Left lung (tissue), 10 donors: ENCODE measurements around the gene FBRSL1. TPM values are rescaled to one million over a fixed set of nuclear protein-coding genes. Genes with fewer than 3 reads are reported as not detected.

Source experiments
- ATAC-seq: fragments of 200-7000 bp; cut with Tn5 transposase; one replicate; pipeline ENCODE4 v1.9.1; 2020; ENCODE audit warnings: moderate library complexity
- DNase-seq, 4 donors: peaks; one replicate each; pipeline ENCODE4 v3.0.0-alpha.2; 2013 to 2020
- H3K27ac ChIP-seq, 2 donors: fragments of 200-600 bp; sonication (generic) in 1 of 2; one replicate each; pipeline versions ENCODE4 v1.5.0 to v1.8.0; 2020 to 2021
- H3K27me3 ChIP-seq, 2 donors: fragments of 200-600 bp; sonication (generic) in 1 of 2; one replicate each; pipeline versions ENCODE4 v1.5.0 to v1.8.0; 2020 to 2021
- H3K36me3 ChIP-seq, 2 donors: fragments of 200-600 bp; sonication (generic) in 1 of 2; one replicate each; pipeline versions ENCODE4 v1.5.0 to v1.8.0; 2020 to 2021
- H3K4me1 ChIP-seq, 2 donors: fragments of 200-600 bp; one replicate each; pipeline ENCODE4 v1.8.0; 2021
- H3K4me3 ChIP-seq, 2 donors: fragments of 200-600 bp; sonication (generic) in 1 of 2; one replicate each; pipeline versions ENCODE4 v1.5.0 to v1.8.0; 2020 to 2021; ENCODE audit warnings: mild to moderate bottlenecking in 1 of 2
- H3K9me3 ChIP-seq, 2 donors: fragments of 200-600 bp; sonication (generic) in 1 of 2; one replicate each; pipeline versions ENCODE4 v1.5.0 to v1.8.0; 2020 to 2021
- CTCF ChIP-seq, 2 donors: fragments of 200-600 bp; sonication (generic) in 1 of 2; IDR thresholded peaks; one replicate each; pipeline versions ENCODE4 v1.5.0 to v1.8.0; 2021; ENCODE audit warnings: antibody characterized with exemption in 2 of 2
- intact Hi-C, 2 donors: fragments of 100-400 bp; cut with DNase I; formaldehyde crosslinking; loops; one replicate each; pipeline versions ENCODE4 v1.11.2 to v1.14.2; 2022
- polyA plus RNA-seq, 6 donors: library from polyadenylated mRNA; unstranded; fragments of 120-200 nt; gene quantifications; one replicate each; pipeline ENCODE4 v1.2.1, GENCODE V29; 2013; ENCODE audit not compliant: insufficient read length in 6 of 6
- total RNA-seq, 2 donors: library from RNA; stranded (reverse); fragmentation: NEBNext Ultra II Directional; extraction: Animal tissue kit (Norgen Biotek cat#: 25700); gene quantifications; one replicate each; pipeline ENCODE4 v1.2.1, GENCODE V29; 2021
- donor health status: DM: no; HTN: yes; CAD: no.
- donor health status: DM: no; HTN: no; CAD: no.

The FBRSL1 gene
- total and polyA plus RNA-seq, 8 donors = 44.7 to 113 (median 83.9) TPM

GRCh38 chr12:132543298-132544079, 53.5 kb downstream of the FBRSL1 start:
- TF ChIP-seq CTCF (IDR thresholded peaks at IDR 0.05) = no peak
- H3K27ac ChIP-seq = no peak overlapping the region
- DNase-seq (no peak), ATAC-seq (no peak)
- H3K36me3 ChIP-seq = peaks cover 0 to 8% of the 10 kb centered on the region in 2 donors
- H3K4me3 ChIP-seq = no peak overlapping the region
- H3K9me3 ChIP-seq = no peaks in the 10 kb centered on the region
- H3K4me1 ChIP-seq = no peaks in the 10 kb centered on the region
- no peaks in the 10 kb centered on the region for H3K27me3 ChIP-seq
- intact Hi-C loops = no loop called here

- no peaks in the 10 kb centered on the region for H3K27me3 ChIP-seq
- ATAC-seq (peak; percentile 75), DNase-seq (peak in 1 of 4 donors; percentile 85)
- peaks cover 0 to 13% of the 10 kb centered on the region in 2 donors for H3K36me3 ChIP-seq
- intact Hi-C loops = no loop called here
- H3K4me3 ChIP-seq = no peak overlapping the region
- H3K9me3 ChIP-seq = no peaks in the 10 kb centered on the region
- H3K27ac ChIP-seq = no peak overlapping the region
- H3K4me1 ChIP-seq = no peaks in the 10 kb centered on the region
- TF ChIP-seq CTCF (IDR thresholded peaks at IDR 0.05) = no peak
These were observed 54.1 kb downstream of the FBRSL1 start for GRCh38 chr12:132544080-132544397.

GRCh38 chr12:132544498-132544897, 54.5 kb downstream of the FBRSL1 start:
- no peaks in the 10 kb centered on the region for H3K4me1 ChIP-seq
- H3K9me3 ChIP-seq = no peaks in the 10 kb centered on the region
- ATAC-seq (no peak), DNase-seq (no peak)
- intact Hi-C loops = no loop called here
- H3K36me3 ChIP-seq = peaks cover 0 to 18% of the 10 kb centered on the region in 2 donors
- no peak for TF ChIP-seq CTCF (IDR thresholded peaks at IDR 0.05)
- no peak overlapping the region for H3K4me3 ChIP-seq
- no peaks in the 10 kb centered on the region for H3K27me3 ChIP-seq
- no peak overlapping the region for H3K27ac ChIP-seq

- intact Hi-C loops = no loop called here
- TF ChIP-seq CTCF (IDR thresholded peaks at IDR 0.05) = no peak
- Histone ChIP-seq H3K27me3 (no peaks in the 10 kb centered on the region), H3K36me3 (peaks cover 0 to 21% of the 10 kb centered on the region in 2 donors), H3K4me3 (no peak overlapping the region), H3K9me3 (no peaks in the 10 kb centered on the region), H3K27ac (no peak overlapping the region), H3K4me1 (no peaks in the 10 kb centered on the region)
- DNase-seq = no peak
- no peak for ATAC-seq
These were observed 55.4 kb downstream of the FBRSL1 start for GRCh38 chr12:132545164-132545953.

- peaks cover 0 to 21% of the 10 kb centered on the region in 2 donors for H3K36me3 ChIP-seq
- H3K27ac ChIP-seq = no peak overlapping the region
- H3K4me1 ChIP-seq = no peaks in the 10 kb centered on the region
- DNase-seq = no peak
- no peak for ATAC-seq
- no peak for TF ChIP-seq CTCF (IDR thresholded peaks at IDR 0.05)
- H3K4me3 ChIP-seq = no peak overlapping the region
- no peaks in the 10 kb centered on the region for H3K9me3 ChIP-seq
- no peaks in the 10 kb centered on the region for H3K27me3 ChIP-seq
- intact Hi-C loops = no loop called here
These were observed 56.0 kb downstream of the FBRSL1 start for GRCh38 chr12:132545955-132546354.
